HCT116 (cell line): ENCODE data around the gene PPFIA2. TPM values are rescaled to one million over a fixed set of nuclear protein-coding genes. Genes with fewer than 3 reads are reported as not detected.

Source experiments
- ATAC-seq: fragments of 200-7000 bp; cut with Tn5 transposase; 2 replicates; pipeline ENCODE4 v1.9.1; 2020; ENCODE audit warnings: mild to moderate bottlenecking, moderate library complexity
- BruUV-seq: library from RNA; stranded (reverse); fragments of 400-500 nt; replicated peaks from 2 replicates; lab custom pipeline; 2021; lab: Mats Ljungman, UMichigan
- CTCF ChIA-PET: fragments of 300-600 bp; sonication (Branson Sonifier 250); formaldehyde crosslinking; loops from one replicate; lab custom pipeline; 2021; ENCODE audit warnings: antibody characterized with exemption; lab: Charles Lee
- POLR2A ChIA-PET: fragments of 300-600, 350-600 bp; sonication (Branson Sonifier 250); formaldehyde crosslinking; loops from one replicate; lab custom pipeline; 2021; ENCODE audit warnings: antibody characterized with exemption; lab: Charles Lee
- RAD21 ChIA-PET, 2 experiments: fragments of 300-600 bp; sonication (Branson Sonifier 250); formaldehyde crosslinking; loops; one replicate each; lab custom pipeline; 2023; ENCODE audit warnings: low total read pairs in 2 of 2; ENCODE audit not compliant: uncharacterized antibody in 2 of 2, unreplicated experiment in 2 of 2, low non-redundant PET in 1 of 2; lab: Charles Lee
- DNase-seq: peaks from one replicate; pipeline ENCODE4 v3.0.0-alpha.2; 2010; ENCODE audit warnings: low read depth, low spot score
- H2AFZ ChIP-seq: fragments of 200-600 bp; shearing (Covaris generic), sonication (generic); 2 replicates; pipeline ENCODE4 v1.6.1; 2017; ENCODE audit warnings: low read depth, mixed run types, mixed read lengths, antibody characterized with exemption, low read length; ENCODE audit not compliant: poor library complexity, severe bottlenecking
- H3K27ac ChIP-seq: 2 replicates; pipeline ENCODE4 v1.5.1; 2012; ENCODE audit warnings: low read depth, low read length
- H3K27me3 ChIP-seq: fragments of 200-600 bp; sonication (generic); 2 replicates; pipeline ENCODE4 v1.6.1; 2016; ENCODE audit warnings: mixed run types, low read length, mixed read lengths; ENCODE audit not compliant: insufficient read depth
- H3K36me3 ChIP-seq, 2 experiments: fragments of 200-500 bp in 1 of 2; fragments of 200-600 bp in 1 of 2; sonication (Bioruptor generic) in 1 of 2; sonication (generic) in 1 of 2; 2 replicates each; pipeline versions ENCODE4 v1.5.1 to v1.6.1; 2014 to 2016; ENCODE audit warnings: low read length in 2 of 2, inconsistent platforms in 1 of 2, mixed read lengths in 1 of 2, mixed run types in 1 of 2; ENCODE audit not compliant: insufficient read depth in 2 of 2, control insufficient read depth in 1 of 2
- H3K4me1 ChIP-seq, 2 experiments: fragments of 200-600 bp in 1 of 2; sonication (generic) in 1 of 2; 2 replicates each; pipeline versions ENCODE4 v1.5.1 to v1.6.1; 2012 to 2017; ENCODE audit warnings: low read length in 2 of 2, inconsistent platforms in 1 of 2, mild to moderate bottlenecking in 1 of 2, mixed read lengths in 1 of 2, mixed run types in 1 of 2, moderate library complexity in 1 of 2; ENCODE audit not compliant: insufficient read depth in 2 of 2, control insufficient read depth in 1 of 2
- H3K4me2 ChIP-seq: fragments of 200-600 bp; sonication (generic); 2 replicates; pipeline ENCODE4 v1.6.1; 2017; ENCODE audit warnings: mixed run types, low read length, mixed read lengths
- H3K4me3 ChIP-seq, 2 experiments: fragments of 200-600 bp in 1 of 2; sonication (generic) in 1 of 2; replicated peaks in 1 of 2; 2 replicates each; pipeline ENCODE4 v1.5.1; 2011 to 2016; ENCODE audit warnings: low read length in 2 of 2, control low read depth in 1 of 2, low read depth in 1 of 2, mild to moderate bottlenecking in 1 of 2, mixed read lengths in 1 of 2, mixed run types in 1 of 2
- H3K79me2 ChIP-seq: fragments of 200-600 bp; sonication (generic); 2 replicates; pipeline ENCODE4 v1.6.1; 2017; ENCODE audit warnings: mild to moderate bottlenecking, mixed run types, low read length, moderate library complexity, mixed read lengths; ENCODE audit not compliant: insufficient read depth
- H3K9ac ChIP-seq: fragments of 200-600 bp; sonication (generic); 2 replicates; pipeline ENCODE4 v1.6.1; 2016; ENCODE audit warnings: low read length, mixed read lengths
- H3K9me2 ChIP-seq: fragments of 200-600 bp; sonication (generic), shearing (Covaris generic); 2 replicates; pipeline ENCODE4 v1.6.1; 2017; ENCODE audit warnings: mixed run types, mild to moderate bottlenecking, moderate library complexity; ENCODE audit not compliant: insufficient read depth
- H3K9me3 ChIP-seq, 2 experiments: fragments of 200-500 bp in 1 of 2; fragments of 200-600 bp in 1 of 2; sonication (Bioruptor generic) in 1 of 2; sonication (generic) in 1 of 2; 2 replicates each; pipeline ENCODE4 v1.6.1; 2014 to 2017; ENCODE audit warnings: low read length in 2 of 2, mixed read lengths in 2 of 2, inconsistent platforms in 1 of 2, low read depth in 1 of 2, mild to moderate bottlenecking in 1 of 2, mixed run types in 1 of 2, moderate library complexity in 1 of 2; ENCODE audit not compliant: control insufficient read depth in 1 of 2, insufficient read depth in 1 of 2
- H4K20me1 ChIP-seq: fragments of 200-600 bp; sonication (generic), shearing (Covaris generic); 2 replicates; pipeline ENCODE4 v1.6.1; 2017; ENCODE audit warnings: mixed run types, mild to moderate bottlenecking, moderate library complexity; ENCODE audit not compliant: insufficient read depth
- ATF3 ChIP-seq: IDR thresholded peaks from 2 replicates; pipeline ENCODE4 v1.6.1; 2012
- CBX3 ChIP-seq: IDR thresholded peaks from 2 replicates; pipeline ENCODE4 v1.6.1; 2012; ENCODE audit warnings: low read depth
- EZH2 ChIP-seq: fragments of 200-600 bp; sonication (generic); IDR thresholded peaks from 2 replicates; pipeline ENCODE4 v1.6.1; 2017; ENCODE audit warnings: antibody characterized with exemption, mixed run types
- EZH2phosphoT487 ChIP-seq: fragments of 200-600 bp; IDR thresholded peaks from 2 replicates; pipeline ENCODE4 v1.6.1; 2018; ENCODE audit warnings: antibody characterized with exemption, borderline replicate concordance
- JUND ChIP-seq: IDR thresholded peaks from 2 replicates; pipeline ENCODE4 v1.6.1; 2012
- SRF ChIP-seq: IDR thresholded peaks from 2 replicates; pipeline ENCODE4 v1.6.1; 2012; ENCODE audit warnings: low read depth
- YY1 ChIP-seq: IDR thresholded peaks from 2 replicates; pipeline ENCODE4 v1.6.1; 2011; ENCODE audit warnings: low read length, low read depth, moderate library complexity, mild to moderate bottlenecking; ENCODE audit not compliant: insufficient replicate concordance; ENCODE audit errors: extremely low read depth
- ZNF274 ChIP-seq: fragments of 200-500 bp; sonication (Bioruptor generic); IDR thresholded peaks from 2 replicates; pipeline ENCODE4 v1.6.1; 2014; ENCODE audit warnings: mild to moderate bottlenecking, low read depth, low read length, inconsistent platforms
- intact Hi-C: fragments of 100-400 bp; cut with micrococcal nuclease; formaldehyde crosslinking; loops from 2 replicates; pipeline ENCODE4 v1.10.0; 2022
- total RNA-seq: library from RNA; stranded (reverse); gene quantifications from one replicate; pipeline ENCODE4 v1.2.1, GENCODE V29; 2021; ENCODE audit not compliant: unreplicated experiment
- TF ChIP-seq, protein P1 (sequence below): IDR thresholded peaks from 2 replicates; pipeline ENCODE4 v1.6.1; 2011; ENCODE audit warnings: mild to moderate bottlenecking, low read length, moderate library complexity; ENCODE audit not compliant: insufficient replicate concordance; ENCODE audit errors: extremely low read depth

Gene PPFIA2
- total RNA-seq, 1 experiment from 2014 or later, result not detected

- intact Hi-C loops, result no loop called here
- no peak overlapping the region for H2AFZ ChIP-seq
- H3K27me3 ChIP-seq, result no peaks in the 10 kb centered on the region
- H3K4me2 ChIP-seq, result no peak overlapping the region
- POLR2A ChIA-PET, result no interaction called here
- H3K9me2 ChIP-seq, result no peaks in the 10 kb centered on the region
- RAD21 ChIA-PET, result no interaction called here
- no TSS peak for BruUV-seq
- no peak overlapping the region for H3K4me3 ChIP-seq
- no peak overlapping the region for H3K27ac ChIP-seq
- no peaks in the 10 kb centered on the region for H3K9me3 ChIP-seq
- no peak for DNase-seq
- no peaks in the 10 kb centered on the region for H3K4me1 ChIP-seq
- no peaks in the 10 kb centered on the region for H4K20me1 ChIP-seq
- no peak for ATAC-seq
- H3K36me3 ChIP-seq, result no peaks in the 10 kb centered on the region
- CTCF ChIA-PET, result no interaction called here
- H3K9ac ChIP-seq, result no peak overlapping the region
- TF ChIP-seq CBX3 (no peak), SRF (no peak), EZH2phosphoT487 (no peak), ATF3 (no peak), ZNF274 (no peak), JUND (no peak), EZH2 (no peak), YY1 (no peak)
- TF ChIP-seq, protein P1, sequence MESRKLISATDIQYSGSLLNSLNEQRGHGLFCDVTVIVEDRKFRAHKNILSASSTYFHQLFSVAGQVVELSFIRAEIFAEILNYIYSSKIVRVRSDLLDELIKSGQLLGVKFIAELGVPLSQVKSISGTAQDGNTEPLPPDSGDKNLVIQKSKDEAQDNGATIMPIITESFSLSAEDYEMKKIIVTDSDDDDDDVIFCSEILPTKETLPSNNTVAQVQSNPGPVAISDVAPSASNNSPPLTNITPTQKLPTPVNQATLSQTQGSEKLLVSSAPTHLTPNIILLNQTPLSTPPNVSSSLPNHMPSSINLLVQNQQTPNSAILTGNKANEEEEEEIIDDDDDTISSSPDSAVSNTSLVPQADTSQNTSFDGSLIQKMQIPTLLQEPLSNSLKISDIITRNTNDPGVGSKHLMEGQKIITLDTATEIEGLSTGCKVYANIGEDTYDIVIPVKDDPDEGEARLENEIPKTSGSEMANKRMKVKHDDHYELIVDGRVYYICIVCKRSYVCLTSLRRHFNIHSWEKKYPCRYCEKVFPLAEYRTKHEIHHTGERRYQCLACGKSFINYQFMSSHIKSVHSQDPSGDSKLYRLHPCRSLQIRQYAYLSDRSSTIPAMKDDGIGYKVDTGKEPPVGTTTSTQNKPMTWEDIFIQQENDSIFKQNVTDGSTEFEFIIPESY, result no peak
- no peaks in the 10 kb centered on the region for H3K79me2 ChIP-seq
Measured at GRCh38 chr12:81314903-81315531, 444.1 kb downstream of the PPFIA2 start.
